ENCODE data around the gene DNAH8.

Gene DNAH8

DNA sequence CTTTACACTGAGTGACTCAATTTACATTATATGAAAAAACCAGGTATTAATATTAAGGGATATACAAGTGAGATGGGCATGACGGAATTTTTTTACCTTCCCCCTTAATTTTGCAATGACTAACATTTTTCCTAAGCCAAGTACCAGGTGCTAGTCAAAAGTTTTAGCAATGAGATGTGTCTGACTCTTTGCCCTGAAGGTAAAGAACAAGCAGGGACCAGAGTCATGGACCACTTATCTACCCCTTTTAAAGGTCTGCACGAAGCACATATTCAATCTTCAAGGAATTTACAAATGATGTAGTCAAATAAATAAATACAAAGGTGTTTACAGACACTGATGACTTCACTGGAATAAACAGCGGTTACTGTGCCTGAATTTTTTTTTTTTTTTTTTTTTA, 13.6 kb upstream of the DNAH8 start:
- no peak for DNase-seq

- DNase-seq, result peak; percentile 97
Observed at GRCh38 chr6:38702558-38703397, 12.3 kb upstream of the DNAH8 start, which contains the start of gene GLO1. TSS of gene GLO1 (minus strand) at chr6:38703145. CDS start at chr6:38703054, 91 bp downstream.

DNA sequence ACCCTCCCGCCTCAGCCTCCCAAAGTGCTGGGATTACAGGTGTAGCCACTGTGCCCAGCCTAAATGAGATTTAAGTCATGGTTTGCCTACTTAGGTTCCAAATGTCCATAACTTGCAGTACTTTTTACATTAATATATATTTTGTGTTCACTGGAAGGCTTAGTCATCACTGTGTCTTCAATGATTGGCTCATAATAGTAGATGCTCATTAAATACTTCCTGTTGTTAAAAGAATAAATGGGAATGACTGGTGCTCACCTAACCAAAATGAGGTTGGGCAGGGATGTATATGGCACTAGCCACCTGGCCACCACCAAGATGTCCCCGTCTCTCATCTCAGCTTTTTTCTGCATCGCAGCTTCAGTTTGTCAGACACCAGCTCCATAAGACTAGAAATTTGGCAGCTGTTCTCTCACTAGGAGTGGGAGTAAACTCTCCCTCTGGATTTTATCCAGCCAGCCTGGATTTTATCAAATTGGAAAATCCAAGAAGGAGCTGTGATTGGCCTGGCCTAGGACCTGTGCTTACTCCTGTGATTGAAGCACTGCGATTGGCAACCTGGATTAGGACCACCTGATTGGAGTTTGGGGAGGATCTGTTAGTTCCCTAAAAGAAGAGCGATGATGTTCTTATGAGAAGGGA, 11.0 kb upstream of the DNAH8 start:
- DNase-seq, result no peak

DNA sequence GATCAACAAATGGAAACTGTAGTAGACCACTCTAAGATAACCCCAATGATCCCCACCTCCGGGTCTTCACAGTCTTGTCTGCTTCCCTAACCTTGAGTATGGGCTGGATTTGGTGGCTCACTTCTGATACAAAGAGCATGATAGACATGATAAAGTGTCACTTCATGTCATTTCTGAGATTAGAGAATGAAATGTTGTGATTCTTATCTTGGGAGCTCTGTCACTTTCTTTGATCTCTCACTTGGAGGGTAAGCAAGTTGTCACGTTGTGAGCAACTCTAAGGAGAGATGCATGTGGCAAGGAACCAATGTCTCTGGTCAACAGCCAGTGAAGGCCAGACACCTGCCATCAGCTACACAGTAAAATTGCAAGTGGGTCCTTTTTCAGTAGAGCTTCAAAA, 9.2 kb upstream of the DNAH8 start:
- DNase-seq, result no peak

- no peak for DNase-seq
Observed at GRCh38 chr6:38708496-38708895, 6.6 kb upstream of the DNAH8 start.

DNA sequence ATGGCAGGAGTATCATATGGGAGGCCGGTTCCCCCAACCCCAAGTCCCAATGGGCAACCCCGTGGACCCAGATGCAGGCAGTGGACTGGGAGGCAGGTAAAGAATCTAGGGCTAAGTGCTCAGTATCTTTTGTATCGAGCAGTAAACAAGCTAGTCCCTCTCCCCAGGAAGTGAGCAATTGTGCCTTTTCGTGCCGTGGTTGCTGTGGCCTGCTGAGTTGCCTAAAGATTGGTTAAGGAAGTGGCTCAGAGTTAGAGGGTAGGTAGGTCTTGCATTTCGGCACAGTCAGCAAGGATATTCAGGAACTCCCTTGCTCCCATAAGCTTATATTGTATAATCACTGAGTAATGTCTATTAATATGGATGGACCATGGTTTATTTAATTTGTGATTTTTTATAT, 1.3 kb upstream of the DNAH8 start:
- no peak for DNase-seq

GRCh38 chr6:38714239-38715015, 684 bp upstream of the DNAH8 start:
- no peak for DNase-seq

GRCh38 chr6:38716825-38717224, 1.7 kb downstream of the DNAH8 start:
- DNase-seq, result no peak

DNA sequence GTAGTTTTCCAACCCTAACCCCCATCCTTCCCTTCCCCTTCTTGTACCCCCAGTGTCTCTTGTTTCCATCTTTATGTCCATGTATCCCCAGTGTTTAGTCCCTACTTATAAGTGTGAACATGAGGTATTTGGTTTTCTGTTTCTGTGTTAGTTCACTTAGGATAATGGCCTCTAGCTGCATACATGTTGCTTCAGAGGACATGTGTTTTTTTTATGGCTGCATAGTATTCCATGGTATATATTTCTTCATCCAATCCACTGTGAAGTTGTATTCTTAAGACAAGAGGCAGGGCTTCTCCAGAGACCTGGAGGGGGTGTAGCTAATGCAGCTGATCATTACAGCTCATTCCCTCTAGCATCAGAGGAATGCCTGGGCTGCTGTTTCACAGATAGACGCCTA, 4.2 kb downstream of the DNAH8 start:
- no peak for DNase-seq

- no peak for DNase-seq
Observed at GRCh38 chr6:38720295-38720694, 5.2 kb downstream of the DNAH8 start.

- no peak for DNase-seq
Observed at GRCh38 chr6:38722038-38722437, 6.9 kb downstream of the DNAH8 start.

DNA sequence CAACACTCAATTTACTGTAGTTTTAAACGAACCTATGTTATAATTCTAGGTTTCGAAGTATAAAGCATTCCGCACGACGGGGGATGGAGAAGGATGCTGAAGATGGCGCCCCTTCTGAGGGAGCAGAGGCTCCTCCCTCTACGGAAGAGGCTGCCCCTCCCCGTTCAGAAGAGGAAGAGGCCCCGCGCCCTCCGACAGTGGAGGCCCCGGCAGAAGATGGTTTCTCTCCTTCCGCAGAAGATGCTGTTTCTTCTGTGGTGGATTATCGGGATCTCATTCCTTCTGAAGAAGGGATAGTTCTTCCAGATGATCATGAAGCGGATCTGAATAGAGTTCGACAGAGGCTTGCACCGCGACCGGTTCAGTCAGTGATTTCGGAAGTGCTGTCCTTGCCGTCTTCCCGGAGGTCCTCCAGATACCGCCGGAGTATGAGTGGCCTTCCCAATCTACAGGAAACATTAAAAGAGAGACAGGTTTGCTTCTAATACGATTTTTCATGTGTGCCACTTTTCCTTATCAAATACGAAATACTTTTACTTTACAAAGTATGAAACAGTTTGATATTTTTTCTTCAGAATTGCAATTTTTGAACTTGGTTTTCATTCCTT, 7.7 kb downstream of the DNAH8 start:
- no peak for DNase-seq

DNA sequence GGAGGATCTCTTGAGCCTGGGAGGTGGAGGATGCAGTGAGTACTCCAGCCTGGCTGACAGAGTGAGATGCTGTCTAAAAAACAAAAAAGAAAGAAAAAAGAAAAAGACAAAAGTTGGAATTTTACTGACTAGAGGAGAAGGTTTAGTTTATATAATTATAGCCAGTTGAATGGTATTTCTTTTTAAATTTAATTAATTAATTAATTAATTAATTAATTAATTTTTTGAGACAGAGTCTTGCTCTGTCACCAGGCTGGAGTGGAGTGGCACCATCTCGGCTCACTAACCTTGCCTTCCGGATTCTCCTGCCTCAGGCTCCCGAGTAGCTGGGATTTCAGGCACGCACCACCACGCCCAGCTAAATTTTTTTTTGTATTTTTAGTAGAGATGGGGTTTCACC, 8.7 kb downstream of the DNAH8 start:
- DNase-seq, result no peak

GRCh38 chr6:38724343-38724742, 9.2 kb downstream of the DNAH8 start:
- DNase-seq, result no peak

- DNase-seq, result no peak
Observed at GRCh38 chr6:38725414-38726183, 10.5 kb downstream of the DNAH8 start.

- DNase-seq, result no peak
Observed at GRCh38 chr6:38728203-38728602, 13.1 kb downstream of the DNAH8 start.

GRCh38 chr6:38730140-38730862, 15.2 kb downstream of the DNAH8 start:
- DNase-seq, result peak; percentile 33

DNA sequence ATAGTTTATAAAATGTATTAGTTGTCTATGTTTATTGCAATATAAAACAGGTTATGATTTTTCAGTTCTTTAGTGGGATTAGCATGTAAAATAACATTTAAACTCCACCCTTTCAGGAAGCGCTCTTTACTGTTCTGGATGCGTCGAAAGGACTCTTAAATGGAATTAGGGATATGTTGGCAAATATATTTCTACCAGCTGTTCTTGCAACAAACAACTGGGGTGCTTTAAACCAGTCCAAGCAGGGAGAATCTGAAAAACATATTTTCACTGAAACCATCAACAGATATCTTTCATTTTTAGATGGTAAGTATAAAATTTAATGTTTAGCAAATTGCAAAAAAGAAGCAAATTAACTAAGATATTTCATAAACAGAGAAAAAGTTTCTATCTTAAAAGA, 21.8 kb downstream of the DNAH8 start:
- no peak for DNase-seq

GRCh38 chr6:38738261-38738660, 23.1 kb downstream of the DNAH8 start:
- no peak for DNase-seq

- no peak for DNase-seq
Observed at GRCh38 chr6:38739532-38739931, 24.4 kb downstream of the DNAH8 start.

- no peak for DNase-seq
Observed at GRCh38 chr6:38749473-38749872, 34.4 kb downstream of the DNAH8 start.

Data from NCI-H345 (cell line).